ENCODE data around the gene POLR2B. TPM values are rescaled to one million over a fixed set of nuclear protein-coding genes. Genes with fewer than 3 reads are reported as not detected.
"Not testable (repeated sequence)": the region's sequence is repeated elsewhere in the genome, so short reads cannot be mapped to it uniquely, and the experiment has no call there.

The POLR2B gene
- total RNA-seq, 1 donor, result 41.2 TPM

- peak in 2 of 3 donors; percentile 8 to 21 for DNase-seq (ENCODE audit: low read depth in 2 of 3, low spot score in 2 of 3)
Observed at GRCh38 chr4:57051095-57051494, 72.4 kb downstream of the POLR2B start.

- DNase-seq (ENCODE audit: low read depth in 2 of 3, low spot score in 2 of 3), result no peak
Observed at GRCh38 chr4:57051524-57051923, 72.8 kb downstream of the POLR2B start.

DNA sequence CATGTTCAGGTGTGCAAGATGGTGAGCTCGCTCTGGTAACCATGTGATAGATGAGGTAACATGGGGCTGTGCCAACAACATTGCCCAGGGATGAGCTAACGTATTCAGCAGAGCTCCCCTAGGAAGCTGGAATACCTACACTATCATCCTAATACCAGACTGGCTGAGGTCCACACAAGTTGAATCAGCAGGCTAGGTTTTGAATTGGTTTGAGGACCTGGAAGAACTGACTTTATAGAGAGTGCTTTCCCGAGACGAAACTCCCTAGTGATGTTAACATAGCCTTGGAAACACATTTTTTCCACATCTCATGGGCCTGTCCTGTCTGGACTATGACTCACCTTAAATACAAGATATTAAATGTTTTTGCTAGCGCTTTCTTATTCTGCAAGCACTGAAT is 74.8 kb downstream of the POLR2B start:
- no peak for DNase-seq (ENCODE audit: low read depth in 2 of 3, low spot score in 2 of 3)

GRCh38 chr4:57055886-57056285 is 77.2 kb downstream of the POLR2B start:
- no peak for DNase-seq (ENCODE audit: low read depth in 2 of 3, low spot score in 2 of 3)

DNA sequence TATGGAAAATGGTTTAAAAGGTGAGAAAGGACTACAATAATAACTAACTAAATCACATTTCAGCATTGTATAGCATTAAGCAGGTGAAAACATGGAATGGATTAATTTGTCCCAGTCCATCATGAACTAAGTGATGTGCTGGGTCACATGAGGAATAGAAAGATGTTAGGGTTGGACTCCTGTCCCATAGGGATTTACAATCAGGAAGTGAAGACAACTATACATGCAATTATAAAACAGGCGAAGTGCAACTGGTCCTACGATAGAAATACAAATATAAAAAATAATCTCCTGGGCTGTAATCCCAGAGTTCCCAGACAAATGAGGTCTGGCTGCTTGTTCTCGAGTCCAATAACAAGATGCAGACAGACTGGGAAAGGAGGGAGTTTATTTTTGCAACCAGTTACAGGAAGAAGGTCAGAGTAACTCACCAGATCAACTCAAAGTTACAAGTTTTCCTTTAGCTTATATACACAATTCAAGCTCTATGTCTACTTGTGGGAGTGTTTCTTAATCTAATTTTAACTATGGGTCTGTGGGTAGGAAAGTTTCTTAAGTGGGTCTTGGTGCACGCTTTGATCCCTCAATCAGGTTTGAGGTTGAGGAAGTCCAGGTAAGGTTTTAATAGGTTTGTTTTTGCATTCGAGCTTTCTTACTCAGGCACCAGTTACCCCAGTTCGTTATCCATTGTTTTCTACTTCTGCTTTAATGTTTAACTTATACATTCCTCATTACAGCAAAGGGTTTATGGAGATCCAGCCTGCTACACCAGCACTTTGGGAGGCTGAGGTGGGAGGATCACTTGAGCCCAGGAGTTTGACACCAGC is 81.4 kb downstream of the POLR2B start:
- no peak for DNase-seq (ENCODE audit: low read depth in 2 of 3, low spot score in 2 of 3)

GRCh38 chr4:57060717-57061067 is 82.0 kb downstream of the POLR2B start:
- DNase-seq (ENCODE audit: low read depth in 2 of 3, low spot score in 2 of 3), result not testable (repeated sequence)

DNA sequence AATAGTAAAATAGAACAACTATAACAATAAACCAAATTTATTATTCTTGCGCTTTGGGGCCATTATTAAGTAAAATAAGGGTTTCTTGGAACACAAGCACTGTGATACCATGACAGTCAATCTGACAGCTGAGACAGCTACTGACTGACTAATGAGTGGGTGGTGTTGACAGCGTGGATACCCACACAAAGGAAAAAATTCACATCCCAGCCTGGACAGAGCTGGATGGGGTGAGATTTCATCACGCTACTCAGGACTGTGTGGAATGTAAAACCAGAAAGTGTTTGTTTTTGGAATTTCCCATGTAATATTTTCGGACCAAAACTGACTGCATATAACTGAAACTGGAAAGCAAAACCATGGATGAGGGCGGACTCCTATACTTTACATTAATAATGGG is 82.7 kb downstream of the POLR2B start:
- DNase-seq (ENCODE audit: low read depth in 2 of 3, low spot score in 2 of 3), result no peak

DNA sequence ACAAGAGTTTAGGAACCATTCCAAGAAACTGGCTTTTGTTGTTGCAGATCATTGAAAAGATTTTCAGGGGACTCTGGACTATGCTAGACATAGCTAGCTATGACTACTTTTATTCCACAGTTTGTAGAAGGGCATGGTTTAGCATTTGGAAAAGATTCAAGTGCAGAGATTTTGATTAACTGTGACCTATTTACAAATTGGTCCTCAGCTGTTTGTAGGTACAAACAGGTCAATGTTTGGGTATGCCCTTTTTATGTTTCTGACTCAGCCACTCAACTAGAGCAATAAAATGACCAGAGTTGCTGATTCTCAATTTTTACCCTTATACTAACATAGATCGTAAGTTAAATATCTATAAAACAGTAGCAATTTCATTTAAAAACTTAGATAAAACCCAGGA is 84.8 kb downstream of the POLR2B start:
- no peak for DNase-seq (ENCODE audit: low read depth in 2 of 3, low spot score in 2 of 3)

GRCh38 chr4:57064120-57064519 is 85.4 kb downstream of the POLR2B start:
- no peak for DNase-seq (ENCODE audit: low read depth in 2 of 3, low spot score in 2 of 3)

DNA sequence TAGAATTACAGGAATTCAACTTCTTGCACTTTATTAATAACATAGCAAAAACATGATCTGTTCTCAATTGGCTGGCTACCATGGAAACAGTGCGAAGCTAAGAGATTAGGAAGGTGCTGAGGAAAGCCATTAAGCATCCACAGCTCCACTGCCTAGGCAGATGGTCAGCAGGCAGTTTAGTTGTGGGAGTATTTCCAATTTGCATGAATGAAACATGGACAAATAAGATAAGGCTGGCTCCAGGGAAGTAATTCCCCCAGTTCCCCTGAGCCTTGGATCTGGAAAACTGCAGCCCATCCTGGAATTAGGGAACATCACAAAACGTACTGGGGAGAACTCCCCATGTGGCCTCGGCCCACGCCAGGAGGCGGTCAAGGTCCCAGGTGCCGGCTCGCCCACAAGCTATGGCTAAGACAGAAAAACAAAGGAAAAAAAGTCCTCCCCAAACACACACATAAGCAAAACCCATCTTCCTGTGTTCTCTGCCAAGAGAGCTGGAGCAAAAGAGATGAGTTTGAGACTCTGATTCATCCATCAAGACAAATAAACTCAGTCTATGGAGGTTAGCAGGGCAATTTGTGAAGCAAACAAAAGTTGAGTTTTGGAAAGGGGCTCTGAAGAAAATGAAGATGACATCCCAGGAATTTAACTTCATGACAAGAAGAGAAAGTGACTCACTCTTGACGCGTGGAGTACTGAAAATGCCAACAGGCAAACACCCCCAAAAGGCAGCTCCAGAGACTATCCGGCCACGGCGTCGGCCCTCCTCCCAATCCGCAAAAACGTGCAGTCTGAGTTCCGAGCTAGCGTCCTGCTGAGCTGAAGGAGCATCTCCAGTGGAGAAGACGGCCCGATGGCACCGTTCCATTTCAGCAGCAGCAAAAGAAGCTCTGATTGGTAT is 86.4 kb downstream of the POLR2B start:
- DNase-seq (ENCODE audit: low read depth in 2 of 3, low spot score in 2 of 3), result no peak

GRCh38 chr4:57065730-57066482 is 87.2 kb downstream of the POLR2B start:
- DNase-seq (ENCODE audit: low read depth in 2 of 3, low spot score in 2 of 3), result no peak

GRCh38 chr4:57068237-57068981 is 89.7 kb downstream of the POLR2B start:
- no peak for DNase-seq (ENCODE audit: low read depth in 2 of 3, low spot score in 2 of 3)

GRCh38 chr4:57070461-57070860 is 91.8 kb downstream of the POLR2B start:
- no peak for DNase-seq (ENCODE audit: low read depth in 2 of 3, low spot score in 2 of 3)

DNA sequence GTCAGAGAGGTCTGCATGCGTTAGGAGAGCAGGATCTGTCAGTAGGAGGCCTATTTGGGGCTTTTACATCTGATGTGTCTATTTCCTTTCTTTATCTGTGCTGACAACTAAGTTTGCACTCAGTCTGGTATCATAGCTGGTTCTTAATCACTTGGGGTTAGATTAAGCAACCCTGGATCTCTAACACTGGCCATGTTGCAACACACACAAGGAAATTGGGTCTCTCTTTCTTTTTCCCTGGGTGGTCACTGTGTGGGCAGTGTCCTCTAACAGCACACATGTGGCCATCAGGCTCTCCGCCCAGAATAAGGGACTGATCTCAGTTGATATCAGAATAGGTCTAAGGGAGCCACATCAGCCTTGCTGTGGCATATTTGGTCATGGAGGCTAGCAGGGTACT is 92.6 kb downstream of the POLR2B start:
- no peak for DNase-seq (ENCODE audit: low read depth in 2 of 3, low spot score in 2 of 3)

GRCh38 chr4:57073559-57073958 is 94.9 kb downstream of the POLR2B start:
- no peak for DNase-seq (ENCODE audit: low read depth in 2 of 3, low spot score in 2 of 3)

GRCh38 chr4:57074744-57075143 is 96.0 kb downstream of the POLR2B start:
- DNase-seq (ENCODE audit: low read depth in 2 of 3, low spot score in 2 of 3), result no peak

DNA sequence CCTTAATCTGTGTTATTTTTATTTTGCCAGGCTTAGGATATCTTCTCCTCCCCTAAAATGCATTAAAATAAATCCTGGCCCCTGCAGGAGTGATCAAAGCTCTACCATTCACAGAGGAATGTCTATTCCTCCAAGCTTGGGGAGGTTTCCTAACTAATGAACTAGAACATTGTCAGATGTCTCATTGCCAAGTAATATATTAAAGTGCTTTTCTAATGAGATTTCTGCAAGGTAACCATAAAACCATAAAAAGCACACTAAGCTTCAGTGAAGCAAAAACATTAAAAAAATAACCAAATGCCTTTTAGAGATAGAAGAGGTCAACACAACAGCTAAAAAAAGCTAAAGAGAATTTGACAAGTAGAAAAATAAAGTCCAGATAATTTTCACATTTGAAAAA is 96.7 kb downstream of the POLR2B start:
- DNase-seq (ENCODE audit: low read depth in 2 of 3, low spot score in 2 of 3), result no peak

DNA sequence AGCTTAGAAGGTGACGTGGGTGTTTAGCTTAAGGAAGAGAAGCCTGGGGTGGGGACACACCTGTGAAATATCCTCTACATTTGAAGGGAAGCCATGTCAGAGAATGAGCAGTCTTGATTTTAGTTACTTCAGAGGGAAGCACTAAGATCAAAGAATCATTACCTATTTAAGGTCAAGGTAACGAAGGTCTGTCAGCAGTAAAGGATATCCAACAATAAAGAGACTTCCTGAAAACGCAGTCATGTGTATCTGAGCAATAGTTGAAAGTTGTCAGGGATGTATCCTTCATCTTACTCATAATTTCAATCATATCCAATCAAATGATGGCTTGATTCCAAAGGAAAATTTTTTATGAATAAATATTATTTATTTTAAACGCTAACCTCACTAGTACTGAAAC is 98.0 kb downstream of the POLR2B start:
- no peak for DNase-seq (ENCODE audit: low read depth in 2 of 3, low spot score in 2 of 3)

- no peak for DNase-seq (ENCODE audit: low read depth in 2 of 3, low spot score in 2 of 3)
Observed at GRCh38 chr4:57077550-57078343, 99.1 kb downstream of the POLR2B start.

Data from hematopoietic multipotent progenitor cell (in vitro differentiated cells).